HepG2 (cell line): ENCODE measurements around the gene NDUFS6. TPM values are rescaled to one million over a fixed set of nuclear protein-coding genes. Genes with fewer than 3 reads are reported as not detected.

Experiments used
- ATAC-seq: fragments of 200-7000 bp; cut with Tn5 transposase; 3 replicates; pipeline ENCODE4 v1.9.1; 2020; ENCODE audit warnings: mild to moderate bottlenecking, moderate library complexity
- BruUV-seq: library from RNA; stranded (reverse); fragments of 400-500 nt; replicated peaks from 2 replicates; lab custom pipeline; 2021; lab: Mats Ljungman, UMichigan
- CTCF ChIA-PET: fragments of 300-600 bp; formaldehyde crosslinking; extraction: SDS; loops from one replicate; lab custom pipeline; 2021; ENCODE audit warnings: low total read pairs, inconsistent platforms, low intra/inter-chr PET ratio; lab: Yijun Ruan, JAX
- POLR2A ChIA-PET: fragments of 350-600 bp; sonication (Branson Sonifier 250); formaldehyde crosslinking; loops from one replicate; lab custom pipeline; 2020; ENCODE audit warnings: antibody characterized with exemption, inconsistent platforms; lab: Yijun Ruan, JAX
- DNase-seq: peaks from one replicate; pipeline ENCODE4 v3.0.0-alpha.2; 2015; ENCODE audit warnings: low spot score
- FAIRE-seq: peaks from 3 replicates; lab custom pipeline; 2011; peaks lifted over from hg19 to GRCh38; lab: Jason Lieb, UNC
- H2AFZ ChIP-seq: one replicate; pipeline ENCODE4 v1.6.1; 2011; ENCODE audit warnings: low read length, inconsistent platforms
- H3K27ac ChIP-seq: fragments of 300-600 bp; 3 replicates; pipeline ENCODE4 v1.8.0; 2011; ENCODE audit warnings: mixed run types, mild to moderate bottlenecking, mixed read lengths, low read length, inconsistent platforms; ENCODE audit not compliant: insufficient read depth; ENCODE audit errors: extremely low read length
- H3K27me3 ChIP-seq, 2 experiments: fragments of 200-600 bp in 1 of 2; 2 replicates in 1 of 2; 3 replicates in 1 of 2; pipeline versions ENCODE4 v1.6.0 to v1.8.0; 2011; ENCODE audit warnings: low read length in 2 of 2, mild to moderate bottlenecking in 2 of 2, moderate library complexity in 2 of 2, inconsistent platforms in 1 of 2; ENCODE audit not compliant: insufficient read depth in 2 of 2, control insufficient read depth in 1 of 2
- H3K36me3 ChIP-seq, 2 experiments: fragments of 200-600 bp in 1 of 2; replicated peaks in 1 of 2; 2 replicates in 1 of 2; 3 replicates in 1 of 2; pipeline versions ENCODE4 v1.5.1 to v1.8.0; 2011; ENCODE audit warnings: low read length in 2 of 2, inconsistent platforms in 1 of 2; ENCODE audit not compliant: insufficient read depth in 2 of 2, control insufficient read depth in 1 of 2
- H3K4me1 ChIP-seq: 2 replicates; pipeline ENCODE4 v1.5.1; 2012; ENCODE audit warnings: low read length, inconsistent platforms; ENCODE audit not compliant: insufficient read depth
- H3K4me2 ChIP-seq: 2 replicates; pipeline ENCODE4 v1.6.0; 2011; ENCODE audit warnings: low read depth, low read length, inconsistent platforms
- H3K4me3 ChIP-seq, 3 experiments: fragments of 200-600 bp in 1 of 3; sonication (generic), shearing (Covaris generic) in 1 of 3; replicated peaks in 1 of 3; 2 replicates each; pipeline ENCODE4 v1.5.1; 2011 to 2016; ENCODE audit warnings: low read length in 3 of 3, inconsistent platforms in 2 of 3, low read depth in 2 of 3, mild to moderate bottlenecking in 2 of 3, control low read depth in 1 of 3, mixed read lengths in 1 of 3; ENCODE audit not compliant: insufficient read depth in 1 of 3
- H3K79me2 ChIP-seq: one replicate; pipeline ENCODE4 v1.6.1; 2011; ENCODE audit warnings: low read length, inconsistent platforms; ENCODE audit not compliant: insufficient read depth
- H3K9ac ChIP-seq: 2 replicates; pipeline ENCODE4 v1.6.0; 2011; ENCODE audit warnings: mild to moderate bottlenecking, low read depth, low read length, inconsistent platforms; ENCODE audit not compliant: insufficient read depth
- H3K9me3 ChIP-seq: 2 replicates; pipeline ENCODE4 v1.5.1; 2012; ENCODE audit warnings: mild to moderate bottlenecking, low read length
- H4K20me1 ChIP-seq: 2 replicates; pipeline ENCODE4 v1.6.0; 2011; ENCODE audit warnings: inconsistent platforms, mild to moderate bottlenecking, low read length, moderate library complexity; ENCODE audit not compliant: insufficient read depth
- DR1 ChIP-seq: sonication (generic); formaldehyde crosslinking; IDR thresholded peaks from 2 replicates; pipeline ENCODE4 v1.8.0; 2021; ENCODE audit warnings: mild to moderate bottlenecking, missing genetic modification reagents, inconsistent platforms
- GATA4 ChIP-seq: sonication (generic); IDR thresholded peaks from 2 replicates; pipeline ENCODE4 v1.6.1; 2016; ENCODE audit warnings: antibody characterized with exemption, low read depth, borderline replicate concordance
- HES4 ChIP-seq: sonication (generic); formaldehyde crosslinking; IDR thresholded peaks from 2 replicates; pipeline ENCODE4 v1.9.0; 2021; ENCODE audit warnings: mild to moderate bottlenecking, missing genetic modification reagents, borderline replicate concordance
- KDM1A ChIP-seq: IDR thresholded peaks from 2 replicates; pipeline ENCODE4 v1.6.1; 2016; ENCODE audit warnings: missing compliant biosample characterization
- MIER2 ChIP-seq: IDR thresholded peaks from 2 replicates; pipeline ENCODE4 v1.6.1; 2016; ENCODE audit warnings: missing biosample characterization, missing genetic modification reagents
- MNT ChIP-seq: fragments of 450-650 bp; IDR thresholded peaks from 2 replicates; pipeline ENCODE4 v1.6.1; 2016
- MXD1 ChIP-seq: sonication (generic); formaldehyde crosslinking; IDR thresholded peaks from 2 replicates; pipeline ENCODE4 v1.4.0; 2020; ENCODE audit warnings: mild to moderate bottlenecking, missing genetic modification reagents
- NFE2L2 ChIP-seq: fragments of 150-350 bp; IDR thresholded peaks from 2 replicates; pipeline ENCODE4 v1.6.1; 2014; ENCODE audit warnings: low read length
- NR1H2 ChIP-seq: sonication (generic); formaldehyde crosslinking; IDR thresholded peaks from 2 replicates; pipeline ENCODE4 v1.8.1; 2022; ENCODE audit warnings: low read depth, missing genetic modification reagents, borderline replicate concordance
- RNF219 ChIP-seq: sonication (generic); formaldehyde crosslinking; IDR thresholded peaks from 2 replicates; pipeline ENCODE4 v1.5.0; 2020; ENCODE audit warnings: mild to moderate bottlenecking, missing genetic modification reagents
- TEAD2 ChIP-seq: sonication (generic); formaldehyde crosslinking; IDR thresholded peaks from 2 replicates; pipeline ENCODE4 v1.9.0; 2021; ENCODE audit warnings: missing genetic modification reagents
- TP53 ChIP-seq: sonication (generic); formaldehyde crosslinking; conservative IDR thresholded peaks from 2 replicates; pipeline ENCODE4 v1.4.0; 2020; ENCODE audit warnings: missing genetic modification reagents
- WIZ ChIP-seq: sonication (generic); formaldehyde crosslinking; IDR thresholded peaks from 2 replicates; pipeline ENCODE4 v1.5.1; 2020; ENCODE audit warnings: mild to moderate bottlenecking, missing genetic modification reagents
- ZFP62 ChIP-seq: sonication (generic); formaldehyde crosslinking; IDR thresholded peaks from 2 replicates; pipeline ENCODE4 v1.4.0; 2020; ENCODE audit warnings: missing genetic modification reagents
- ZNF501 ChIP-seq: sonication (generic); formaldehyde crosslinking; IDR thresholded peaks from 2 replicates; pipeline ENCODE4 v1.5.1; 2020; ENCODE audit warnings: mild to moderate bottlenecking, moderate library complexity, missing genetic modification reagents
- ZNF703 ChIP-seq: sonication (generic); formaldehyde crosslinking; IDR thresholded peaks from 2 replicates; pipeline ENCODE4 v1.5.1; 2020; ENCODE audit warnings: missing genetic modification reagents, mild to moderate bottlenecking, moderate library complexity, borderline replicate concordance
- WGBS: methylation state at CpG from one replicate; pipeline ENCODE4 v1.1.6; 2017; ENCODE audit warnings: low lambda C conversion rate; 5-methylcytosine and 5-hydroxymethylcytosine counted together
- in situ Hi-C: cut with HindIII; loops from 2 replicates; pipeline ENCODE4 v1.10.0; 2017; ENCODE audit warnings: low pct_unique_long_range_greater_than_20kb; ENCODE audit not compliant: extremely low pct_ligation_motif_present
- intact Hi-C: fragments of 100-400 bp; cut with micrococcal nuclease; formaldehyde crosslinking; loops from one replicate; pipeline ENCODE4 v1.10.0; 2022; ENCODE audit not compliant: unreplicated experiment
- polyA plus RNA-seq, 8 experiments: library from polyadenylated mRNA; depleted of rRNA in 3 of 8; stranded (reverse) in 7 of 8; unstranded in 1 of 8; fragments of >200 nt; fragmentation: Illumina TruSeq in 4 of 8; extraction: Trizol in 4 of 8; gene quantifications; 2 replicates each; pipeline versions ENCODE4 v1.2.1 to v1.2.3, GENCODE V29; 2011 to 2016; ENCODE audit warnings: low read depth in 4 of 8, missing spikeins in 1 of 8, mixed read lengths in 1 of 8; ENCODE audit not compliant: insufficient read depth in 1 of 8
- total RNA-seq, 5 experiments: library from RNA; depleted of rRNA; stranded (reverse); fragments of >200 nt; fragmentation: Illumina TruSeq; extraction: Trizol; gene quantifications; 2 replicates each; pipeline ENCODE4 v1.2.3, GENCODE V29; 2016; ENCODE audit warnings: low read depth in 1 of 5

NDUFS6 gene
- total and polyA plus RNA-seq, 2 of the 13 experiments (the other 11 are each of a cell fraction or from before 2014, with no cell fraction given): 23.7 to 50.4 TPM

GRCh38 chr5:1846583-1846982, 45.4 kb downstream of the NDUFS6 start:
- H4K20me1 ChIP-seq: no peaks in the 10 kb centered on the region
- in situ Hi-C loops: no loop called here
- no peak overlapping the region for H3K9ac ChIP-seq
- H3K4me2 ChIP-seq: no peak overlapping the region
- WGBS: 25% methylated on average over 4 of the region's 13 CpGs
- no peak overlapping the region for H2AFZ ChIP-seq
- ChIA-PET CTCF (no interaction called here), POLR2A (no interaction called here)
- intact Hi-C loops: no loop called here
- TF ChIP-seq ZNF703 (CRISPR knock-in tag) (no peak), MNT (peak; percentile 90), MXD1 (CRISPR knock-in tag) (no peak), HES4 (CRISPR knock-in tag) (no peak)
- no peaks in the 10 kb centered on the region for H3K4me1 ChIP-seq
- DNase-seq (no peak), FAIRE-seq (no peak), ATAC-seq (no peak)
- BruUV-seq: no TSS peak
- H3K9me3 ChIP-seq: no peaks in the 10 kb centered on the region
- peaks cover 0 to 28% of the 10 kb centered on the region in 2 experiments; a peak in 4 of 5 replicates for H3K27me3 ChIP-seq
- H3K4me3 ChIP-seq: no peak overlapping the region
- H3K27ac ChIP-seq: no peak overlapping the region
- no peaks in the 10 kb centered on the region for H3K36me3 ChIP-seq
- no peaks in the 10 kb centered on the region for H3K79me2 ChIP-seq

GRCh38 chr5:1847056-1847455, 45.8 kb downstream of the NDUFS6 start:
- POLR2A ChIA-PET: no interaction called here
- FAIRE-seq (no peak), ATAC-seq (no peak), DNase-seq (no peak)
- Histone ChIP-seq H3K4me1 (no peaks in the 10 kb centered on the region), H3K36me3 (no peaks in the 10 kb centered on the region), H3K4me2 (no peak overlapping the region), H3K79me2 (no peaks in the 10 kb centered on the region), H3K9ac (no peak overlapping the region), H3K4me3 (no peak overlapping the region), H3K27ac (no peak overlapping the region), H3K9me3 (no peaks in the 10 kb centered on the region), H2AFZ (no peak overlapping the region), H3K27me3 (peaks cover 0 to 32% of the 10 kb centered on the region in 2 experiments; a peak in 4 of 5 replicates), H4K20me1 (no peaks in the 10 kb centered on the region)
- in situ Hi-C loops: no loop called here
- CTCF ChIA-PET: no interaction called here
- intact Hi-C loops: no loop called here
- BruUV-seq: no TSS peak
- 10% methylated on average over 9 of the region's 10 CpGs for WGBS
- TF ChIP-seq DR1 (CRISPR knock-in tag) (no peak), RNF219 (no peak), GATA4 (no peak), ZNF501 (CRISPR knock-in tag) (no peak), NFE2L2 (no peak), TEAD2 (CRISPR knock-in tag) (no peak), MIER2 (CRISPR knock-in tag) (no peak), WIZ (CRISPR knock-in tag) (no peak), TP53 (CRISPR knock-in tag) (no peak), NR1H2 (CRISPR knock-in tag) (no peak), KDM1A (CRISPR knock-in tag) (no peak), ZFP62 (CRISPR knock-in tag) (no peak)
